Erythroblast (primary cell): ENCODE measurements around the gene CACNA1B.

Experiments used
- GATA1 ChIP-seq: IDR thresholded peaks from 2 replicates; pipeline ENCODE4 v1.6.1; 2011; ENCODE audit warnings: low read depth, mild to moderate bottlenecking, control low read depth, low read length, moderate library complexity
- POLR2A ChIP-seq: IDR thresholded peaks from 2 replicates; pipeline ENCODE4 v1.6.1; 2011; ENCODE audit warnings: mild to moderate bottlenecking, low read length

GRCh38 chr9:138098116-138098907, 220.7 kb downstream of the CACNA1B start:
- no peak for TF ChIP-seq POLR2A
- TF ChIP-seq GATA1 = no peak
